NCI-H1930 (cell line): ENCODE measurements around the gene PTPRE.
"Not testable (repeated sequence)": the region's sequence is repeated elsewhere in the genome, so short reads cannot be mapped to it uniquely, and the experiment has no call there.

Experiments
- DNase-seq, 2 experiments: peaks; one replicate each; lab custom pipeline; 2025; lab: John Stamatoyannopoulos, UW

The PTPRE gene

GRCh38 chr10:127982601-127983000 is 75.7 kb downstream of the PTPRE start:
- no peak for DNase-seq

GRCh38 chr10:127983344-127984100 is 76.6 kb downstream of the PTPRE start:
- DNase-seq, result no peak

GRCh38 chr10:127984945-127985344 is 78.0 kb downstream of the PTPRE start:
- no peak for DNase-seq

- no peak for DNase-seq
Measured at GRCh38 chr10:127986531-127987466, 79.9 kb downstream of the PTPRE start.

- DNase-seq, result no peak
Measured at GRCh38 chr10:127987467-127988380, 80.8 kb downstream of the PTPRE start.

GRCh38 chr10:127989481-127990012 is 82.6 kb downstream of the PTPRE start:
- no peak for DNase-seq

GRCh38 chr10:127990132-127990788 is 83.4 kb downstream of the PTPRE start:
- not testable (repeated sequence) for DNase-seq

- DNase-seq, result no peak
Measured at GRCh38 chr10:127990846-127991542, 84.1 kb downstream of the PTPRE start.

GRCh38 chr10:127991543-127992255 is 84.8 kb downstream of the PTPRE start:
- DNase-seq, result no peak

- DNase-seq, result no peak
Measured at GRCh38 chr10:127992376-127992775, 85.5 kb downstream of the PTPRE start.

- DNase-seq, result no peak
Measured at GRCh38 chr10:127993056-127993690, 86.3 kb downstream of the PTPRE start.

- no peak for DNase-seq
Measured at GRCh38 chr10:127995939-127996338, 89.0 kb downstream of the PTPRE start.

- no peak for DNase-seq
Measured at GRCh38 chr10:127996586-127996985, 89.7 kb downstream of the PTPRE start.

GRCh38 chr10:127997271-127997670 is 90.4 kb downstream of the PTPRE start:
- no peak for DNase-seq

- DNase-seq, result no peak
Measured at GRCh38 chr10:127997937-127998336, 91.0 kb downstream of the PTPRE start.

GRCh38 chr10:127998501-127999144 is 91.7 kb downstream of the PTPRE start:
- DNase-seq, result no peak

- no peak for DNase-seq
Measured at GRCh38 chr10:127999297-128000129, 92.6 kb downstream of the PTPRE start.
